SK-N-SH treated with all-trans-retinoic acid at 6 μM for 48 hours (cell line): ENCODE measurements around the gene ATRN.

Source experiments
- ARNTL ChIP-seq: fragments of 450-650 bp; formaldehyde crosslinking; IDR thresholded peaks from 2 replicates; pipeline ENCODE4 v1.5.0; 2020; ENCODE audit warnings: low read depth, mild to moderate bottlenecking, moderate library complexity, borderline replicate concordance
- ESRRG ChIP-seq: fragments of 250-450 bp; sonication (Bioruptor Pico); IDR thresholded peaks from 2 replicates; pipeline ENCODE4 v1.6.1; 2021; ENCODE audit warnings: mild to moderate bottlenecking
- RARB ChIP-seq: fragments of 250-450 bp; sonication (Bioruptor Pico); IDR thresholded peaks from 2 replicates; pipeline ENCODE4 v1.8.0; 2021; ENCODE audit warnings: mild to moderate bottlenecking, moderate library complexity
- ZFP3 ChIP-seq: fragments of 250-450 bp; sonication (Bioruptor Pico); IDR thresholded peaks from 2 replicates; pipeline ENCODE4 v1.5.0; 2020; ENCODE audit warnings: mild to moderate bottlenecking, moderate library complexity
- TF ChIP-seq, protein P1 (sequence below): fragments of 250-450 bp; sonication (Bioruptor Pico); IDR thresholded peaks from 2 replicates; pipeline ENCODE4 v1.8.0; 2020; ENCODE audit warnings: mild to moderate bottlenecking, moderate library complexity, borderline replicate concordance
- TF ChIP-seq, protein P2 (sequence below): fragments of 250-450 bp; sonication (Bioruptor Pico); IDR thresholded peaks from 2 replicates; pipeline ENCODE4 v1.5.1; 2020; ENCODE audit warnings: low read depth, mild to moderate bottlenecking, moderate library complexity

DNA sequence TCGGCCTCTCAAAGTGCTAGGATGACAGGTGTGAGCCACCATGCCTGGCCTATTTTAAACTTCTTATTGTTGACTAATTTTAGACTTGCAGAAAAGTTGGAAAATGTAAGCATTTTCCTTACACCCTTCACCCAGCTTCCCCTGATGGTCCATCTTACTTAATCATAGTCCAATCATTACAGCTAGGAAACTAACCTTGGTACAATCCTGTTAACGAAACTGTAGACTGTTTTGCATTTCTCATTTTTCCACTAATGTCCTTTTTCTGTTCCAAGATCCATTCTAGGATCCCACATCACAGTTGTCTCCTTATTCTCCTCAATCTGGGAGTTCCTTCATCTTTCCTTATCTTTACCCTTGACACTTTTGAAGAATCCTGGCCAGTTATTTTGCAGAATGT, 193.0 kb downstream of the ATRN start:
- TF ChIP-seq, protein P1, sequence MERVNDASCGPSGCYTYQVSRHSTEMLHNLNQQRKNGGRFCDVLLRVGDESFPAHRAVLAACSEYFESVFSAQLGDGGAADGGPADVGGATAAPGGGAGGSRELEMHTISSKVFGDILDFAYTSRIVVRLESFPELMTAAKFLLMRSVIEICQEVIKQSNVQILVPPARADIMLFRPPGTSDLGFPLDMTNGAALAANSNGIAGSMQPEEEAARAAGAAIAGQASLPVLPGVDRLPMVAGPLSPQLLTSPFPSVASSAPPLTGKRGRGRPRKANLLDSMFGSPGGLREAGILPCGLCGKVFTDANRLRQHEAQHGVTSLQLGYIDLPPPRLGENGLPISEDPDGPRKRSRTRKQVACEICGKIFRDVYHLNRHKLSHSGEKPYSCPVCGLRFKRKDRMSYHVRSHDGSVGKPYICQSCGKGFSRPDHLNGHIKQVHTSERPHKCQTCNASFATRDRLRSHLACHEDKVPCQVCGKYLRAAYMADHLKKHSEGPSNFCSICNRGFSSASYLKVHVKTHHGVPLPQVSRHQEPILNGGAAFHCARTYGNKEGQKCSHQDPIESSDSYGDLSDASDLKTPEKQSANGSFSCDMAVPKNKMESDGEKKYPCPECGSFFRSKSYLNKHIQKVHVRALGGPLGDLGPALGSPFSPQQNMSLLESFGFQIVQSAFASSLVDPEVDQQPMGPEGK (CRISPR knock-in tag) = no peak
- no peak for TF ChIP-seq ESRRG (CRISPR knock-in tag)
- TF ChIP-seq ZFP3 (CRISPR knock-in tag) = no peak
- TF ChIP-seq, protein P2, sequence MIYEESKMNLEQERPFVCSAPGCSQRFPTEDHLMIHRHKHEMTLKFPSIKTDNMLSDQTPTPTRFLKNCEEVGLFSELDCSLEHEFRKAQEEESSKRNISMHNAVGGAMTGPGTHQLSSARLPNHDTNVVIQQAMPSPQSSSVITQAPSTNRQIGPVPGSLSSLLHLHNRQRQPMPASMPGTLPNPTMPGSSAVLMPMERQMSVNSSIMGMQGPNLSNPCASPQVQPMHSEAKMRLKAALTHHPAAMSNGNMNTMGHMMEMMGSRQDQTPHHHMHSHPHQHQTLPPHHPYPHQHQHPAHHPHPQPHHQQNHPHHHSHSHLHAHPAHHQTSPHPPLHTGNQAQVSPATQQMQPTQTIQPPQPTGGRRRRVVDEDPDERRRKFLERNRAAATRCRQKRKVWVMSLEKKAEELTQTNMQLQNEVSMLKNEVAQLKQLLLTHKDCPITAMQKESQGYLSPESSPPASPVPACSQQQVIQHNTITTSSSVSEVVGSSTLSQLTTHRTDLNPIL (CRISPR knock-in tag) = no peak
- TF ChIP-seq ARNTL (CRISPR knock-in tag) = no peak
- no peak for TF ChIP-seq RARB (CRISPR knock-in tag)
